ENCODE results near the gene PLEKHM1.

PLEKHM1 gene

GRCh38 chr17:45427181-45427835 is 63.2 kb downstream of the PLEKHM1 start:
- DNase-seq (ENCODE audit: low read depth): no peak

- no peak for DNase-seq (ENCODE audit: low read depth)
Observed at GRCh38 chr17:45426561-45426960, 64.0 kb downstream of the PLEKHM1 start.

- no peak for DNase-seq (ENCODE audit: low read depth)
Observed at GRCh38 chr17:45425984-45426413, 64.5 kb downstream of the PLEKHM1 start.

GRCh38 chr17:45425125-45425983 is 65.2 kb downstream of the PLEKHM1 start:
- DNase-seq (ENCODE audit: low read depth): no peak

GRCh38 chr17:45424769-45425124 is 65.8 kb downstream of the PLEKHM1 start:
- DNase-seq (ENCODE audit: low read depth): no peak

GRCh38 chr17:45423975-45424335 is 66.6 kb downstream of the PLEKHM1 start:
- no peak for DNase-seq (ENCODE audit: low read depth)

GRCh38 chr17:45423304-45423974 is 67.1 kb downstream of the PLEKHM1 start:
- DNase-seq (ENCODE audit: low read depth): no peak

- DNase-seq (ENCODE audit: low read depth): no peak
Observed at GRCh38 chr17:45414990-45415881, 75.3 kb downstream of the PLEKHM1 start.

- no peak for DNase-seq (ENCODE audit: low read depth)
Observed at GRCh38 chr17:45413498-45413923, 77.0 kb downstream of the PLEKHM1 start.

GRCh38 chr17:45411348-45412105 is 79.0 kb downstream of the PLEKHM1 start:
- DNase-seq (ENCODE audit: low read depth): no peak

- no peak for DNase-seq (ENCODE audit: low read depth)
Observed at GRCh38 chr17:45410144-45411091, 80.1 kb downstream of the PLEKHM1 start.

- no peak for DNase-seq (ENCODE audit: low read depth)
Observed at GRCh38 chr17:45409659-45410076, 80.9 kb downstream of the PLEKHM1 start.

GRCh38 chr17:45408611-45409421 is 81.7 kb downstream of the PLEKHM1 start:
- no peak for DNase-seq (ENCODE audit: low read depth)

- DNase-seq (ENCODE audit: low read depth): no peak
Observed at GRCh38 chr17:45406107-45406506, 84.4 kb downstream of the PLEKHM1 start.

- DNase-seq (ENCODE audit: low read depth): no peak
Observed at GRCh38 chr17:45405250-45406086, 85.1 kb downstream of the PLEKHM1 start.

- no peak for DNase-seq (ENCODE audit: low read depth)
Observed at GRCh38 chr17:45404870-45405249, 85.7 kb downstream of the PLEKHM1 start.

- DNase-seq (ENCODE audit: low read depth): no peak
Observed at GRCh38 chr17:45403906-45404490, 86.5 kb downstream of the PLEKHM1 start.

- DNase-seq (ENCODE audit: low read depth): no peak
Observed at GRCh38 chr17:45402916-45403315, 87.6 kb downstream of the PLEKHM1 start.

Data from stromal cell of bone marrow (primary cell).